ENCODE data around the gene PRICKLE4. TPM values are rescaled to one million over a fixed set of nuclear protein-coding genes. Genes with fewer than 3 reads are reported as not detected.

The PRICKLE4 gene
- total and polyA plus RNA-seq, 2 of the 8 experiments (the other 6 are each of a cell fraction or from before 2014, with no cell fraction given): 0.32 to 1.4 TPM

DNA sequence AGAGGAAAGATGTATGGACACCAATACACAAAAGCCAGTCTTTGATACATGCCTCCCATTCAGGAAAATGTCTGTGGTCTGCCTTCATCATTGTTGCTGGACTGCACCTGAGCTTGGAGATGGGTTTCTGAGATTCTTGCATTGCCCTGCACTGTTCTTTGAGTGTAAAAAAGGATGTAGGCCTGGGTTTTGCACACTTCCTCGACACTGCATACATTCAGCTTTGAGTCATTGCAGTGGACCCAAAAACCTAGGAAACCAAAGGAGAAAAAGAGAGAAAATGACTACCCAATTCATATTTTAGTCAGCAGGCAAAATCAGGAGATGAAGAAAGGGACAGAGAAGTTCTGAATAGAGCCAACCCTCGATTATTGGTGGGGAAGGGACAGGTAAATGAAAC, 15.9 kb downstream of the PRICKLE4 start:
- no peak overlapping the region for H2BK5ac ChIP-seq (ENCODE audit: low read depth, low read length)
- no peaks in the 10 kb centered on the region for H3K4me1 ChIP-seq (replicated peaks in 1 of 4; ENCODE audit: control insufficient read depth in 3 of 4, insufficient read depth in 4 of 4, low read length in 3 of 4)
- FAIRE-seq (no peak), DNase-seq (ENCODE audit: low read depth in 1 of 2, low spot score in 2 of 2) (no peak)
- H3K27ac ChIP-seq (ENCODE audit: low read depth, low read length): no peak overlapping the region
- no peak overlapping the region for H2BK15ac ChIP-seq (ENCODE audit: low read length)
- H3K9ac ChIP-seq (replicated peaks in 1 of 4; ENCODE audit: extremely low read depth in 1 of 4, low read depth in 3 of 4, low read length in 3 of 4): no peak overlapping the region
- peaks cover 3 to 33% (median 14%) of the 10 kb centered on the region in 4 experiments; a peak in 5 of 8 replicates for H3K36me3 ChIP-seq (ENCODE audit: control insufficient read depth in 2 of 4, insufficient read depth in 4 of 4, low read length in 3 of 4)
- CTCF ChIA-PET (ENCODE audit: partially characterized antibody): interaction anchor here (0.9 to 2.5 kb wide), 3 partner anchors 9 to 253 kb away, joined by 3 to 12 read pairs (median 6); partner anchors contain the start of genes TAF8 and TOMM6
- no peak overlapping the region for H2AFZ ChIP-seq (ENCODE audit: low read length)
- no peak overlapping the region for H2BK120ac ChIP-seq (replicated peaks; ENCODE audit: low read depth, low read length)
- H3K56ac ChIP-seq (replicated peaks; ENCODE audit: insufficient read length, low read depth, low read length): no peak overlapping the region
- H2AK5ac ChIP-seq (ENCODE audit: low read depth, low read length): no peak overlapping the region
- H3K14ac ChIP-seq (ENCODE audit: insufficient read length): no peak overlapping the region
- H2BK20ac ChIP-seq (ENCODE audit: low read length): no peak overlapping the region
- no peak overlapping the region for H3K4ac ChIP-seq (replicated peaks; ENCODE audit: insufficient read length, low read depth, low read length)
- H3K9me3 ChIP-seq (ENCODE audit: insufficient read depth in 2 of 2, low read depth in 1 of 2, low read length in 1 of 2): no peaks in the 10 kb centered on the region
- H3K4me3 ChIP-seq (ENCODE audit: extremely low read depth in 1 of 4, insufficient read depth in 2 of 4, low read depth in 3 of 4, low read length in 4 of 4): no peak overlapping the region
- no peaks in the 10 kb centered on the region for H3K27me3 ChIP-seq (replicated peaks in 1 of 4; ENCODE audit: control insufficient read depth in 3 of 4, extremely low read depth in 1 of 4, insufficient read depth in 3 of 4, low read length in 3 of 4)
- no peak overlapping the region for H3K4me2 ChIP-seq (ENCODE audit: insufficient read depth in 1 of 2, low read depth in 2 of 2, low read length in 2 of 2)
- TF ChIP-seq BACH1 (IDR thresholded peaks at IDR 0.05; ENCODE audit: low read length) (no peak), GABPA (IDR thresholded peaks at IDR 0.05; ENCODE audit: borderline replicate concordance, insufficient read depth, low read length) (no peak), TAF7 (optimal IDR thresholded peaks at IDR 0.05; ENCODE audit: borderline replicate concordance, low read depth, low read length) (no peak), SRF (IDR thresholded peaks at IDR 0.05; ENCODE audit: low read depth, low read length) (no peak), JUND (IDR thresholded peaks at IDR 0.05; ENCODE audit: low read length) (no peak), KDM4A (IDR thresholded peaks at IDR 0.05; ENCODE audit: low read depth, low read length, severe bottlenecking) (no peak), TCF12 (IDR thresholded peaks at IDR 0.05; ENCODE audit: low read depth, low read length) (no peak), HDAC6 (IDR thresholded peaks at IDR 0.05; ENCODE audit: low read depth, low read length) (no peak)
- TF ChIP-seq, protein P1, sequence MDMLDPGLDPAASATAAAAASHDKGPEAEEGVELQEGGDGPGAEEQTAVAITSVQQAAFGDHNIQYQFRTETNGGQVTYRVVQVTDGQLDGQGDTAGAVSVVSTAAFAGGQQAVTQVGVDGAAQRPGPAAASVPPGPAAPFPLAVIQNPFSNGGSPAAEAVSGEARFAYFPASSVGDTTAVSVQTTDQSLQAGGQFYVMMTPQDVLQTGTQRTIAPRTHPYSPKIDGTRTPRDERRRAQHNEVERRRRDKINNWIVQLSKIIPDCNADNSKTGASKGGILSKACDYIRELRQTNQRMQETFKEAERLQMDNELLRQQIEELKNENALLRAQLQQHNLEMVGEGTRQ (IDR thresholded peaks at IDR 0.05; ENCODE audit: low read length): no peak
- no peaks in the 10 kb centered on the region for H3K79me2 ChIP-seq (ENCODE audit: control insufficient read depth in 1 of 2, insufficient read depth in 2 of 2, low read length in 2 of 2)
- H3K23me2 ChIP-seq (ENCODE audit: low read depth, low read length): no peaks in the 10 kb centered on the region
- POLR2A ChIA-PET (ENCODE audit: partially characterized antibody): interaction anchor here (1.0 kb wide), 1 partner anchor 9 kb away, joined by 4 read pairs; the partner anchor contains the start of gene TOMM6
- H4K5ac ChIP-seq (ENCODE audit: insufficient read length, low read depth, low read length): no peak overlapping the region
- no peak overlapping the region for H4K8ac ChIP-seq (ENCODE audit: extremely low read depth, insufficient read depth, low read length)
- no peak overlapping the region for H3K18ac ChIP-seq (ENCODE audit: extremely low read depth, low read length)
- no peaks in the 10 kb centered on the region for H3K79me1 ChIP-seq (ENCODE audit: low read depth, low read length)
- no peak overlapping the region for H4K91ac ChIP-seq (replicated peaks; ENCODE audit: insufficient read length, low read length)
- no peak overlapping the region for H2BK12ac ChIP-seq (ENCODE audit: low read depth, low read length)
- peaks cover 2% of the 10 kb centered on the region in 2 experiments for H4K20me1 ChIP-seq (replicated peaks in 1 of 2; ENCODE audit: control insufficient read depth in 1 of 2, insufficient read depth in 2 of 2, low read length in 2 of 2)
- WGBS, 2 experiments (ENCODE audit: extremely low coverage in 1 of 2, insufficient coverage in 1 of 2, insufficient read length in 1 of 2, insufficient replicate concordance in 2 of 2, low coverage in 1 of 2, low lambda C conversion rate in 2 of 2, missing lambda C conversion rate in 1 of 2): 75% methylated on average over 2 of the region's 2 CpGs; no CpG with 5 or more reads in 1 of the 2 experiments
- H3K23ac ChIP-seq (ENCODE audit: insufficient read length): no peak overlapping the region
